ENCODE results near the gene CORO7.
A peak's percentile ranks its signal among the peaks of the same experiment; 100 is the strongest.

CORO7 gene

DNA sequence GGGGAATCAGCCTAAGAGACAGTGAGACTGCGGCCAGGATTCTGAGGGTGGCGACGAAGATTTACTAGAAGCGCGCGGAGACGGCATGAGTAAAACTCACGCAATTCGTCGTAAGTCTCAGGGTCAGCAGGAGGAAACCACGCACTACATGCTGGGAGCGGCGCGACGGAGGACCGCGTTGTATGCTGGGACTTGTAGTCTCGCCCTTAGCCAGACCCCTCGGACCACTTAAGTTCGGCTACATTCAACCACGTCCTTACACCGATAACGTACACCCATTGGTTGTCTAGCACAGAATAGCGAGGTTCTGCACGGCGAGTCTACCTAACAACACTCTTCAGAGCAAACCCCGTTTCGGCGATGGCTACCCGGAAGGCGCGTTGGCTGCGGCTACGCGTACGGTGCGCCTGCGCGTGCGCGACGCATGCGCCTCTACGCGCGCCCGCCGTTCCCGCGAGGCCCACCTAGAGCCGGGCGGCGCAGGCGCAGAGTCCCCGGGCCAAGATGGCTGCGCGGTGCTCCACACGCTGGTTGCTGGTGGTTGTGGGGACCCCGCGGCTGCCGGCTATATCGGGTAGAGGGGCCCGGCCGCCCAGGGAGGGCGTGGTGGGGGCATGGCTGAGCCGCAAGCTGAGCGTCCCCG lies 9.1 kb upstream of the CORO7 start, which contains the start of gene DNAJA3:
Gene DNAJA3 (plus strand): TSS at position 491 of the 643 bp plus-strand sequence. CDS start 14 bp downstream, at position 505.
- peak; percentile 94 for DNase-seq

DNA sequence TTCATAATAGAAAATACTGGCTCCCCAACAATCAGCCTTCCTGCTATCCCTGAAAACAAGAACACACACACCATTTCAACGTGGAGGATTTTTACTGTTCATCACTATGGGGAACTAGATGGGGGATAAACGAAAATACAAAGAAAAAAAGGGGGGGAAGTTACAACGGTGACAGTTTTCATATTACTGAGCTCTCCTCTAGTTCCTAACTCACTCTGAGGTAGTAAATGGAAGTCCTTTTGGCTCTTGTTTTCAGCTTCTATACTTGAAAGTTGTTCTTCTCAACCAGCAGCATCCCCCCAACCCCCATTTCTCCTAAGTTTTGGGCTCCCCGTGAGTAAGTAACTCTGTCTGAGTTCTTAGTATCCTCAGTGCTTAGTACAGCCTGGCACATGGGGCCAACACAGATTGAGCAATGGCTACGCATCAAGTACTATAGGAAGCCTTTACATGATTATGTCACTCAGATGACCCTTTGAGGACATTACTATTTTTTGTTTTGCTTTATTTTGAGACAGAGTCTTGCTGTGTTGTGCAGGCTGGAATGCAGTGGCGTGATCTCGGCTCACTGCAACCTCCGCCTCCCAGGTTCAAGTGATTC lies 4.2 kb upstream of the CORO7 start:
- DNase-seq, result no peak

- DNase-seq, result no peak
Measured at GRCh38 chr16:4419402-4419959, 3.1 kb upstream of the CORO7 start.

GRCh38 chr16:4415538-4416199 lies 727 bp downstream of the CORO7 start:
- peak; percentile 72 to 76 for DNase-seq

- DNase-seq, result peak; percentile 87
Measured at GRCh38 chr16:4414187-4414917, 2.0 kb downstream of the CORO7 start.

DNA sequence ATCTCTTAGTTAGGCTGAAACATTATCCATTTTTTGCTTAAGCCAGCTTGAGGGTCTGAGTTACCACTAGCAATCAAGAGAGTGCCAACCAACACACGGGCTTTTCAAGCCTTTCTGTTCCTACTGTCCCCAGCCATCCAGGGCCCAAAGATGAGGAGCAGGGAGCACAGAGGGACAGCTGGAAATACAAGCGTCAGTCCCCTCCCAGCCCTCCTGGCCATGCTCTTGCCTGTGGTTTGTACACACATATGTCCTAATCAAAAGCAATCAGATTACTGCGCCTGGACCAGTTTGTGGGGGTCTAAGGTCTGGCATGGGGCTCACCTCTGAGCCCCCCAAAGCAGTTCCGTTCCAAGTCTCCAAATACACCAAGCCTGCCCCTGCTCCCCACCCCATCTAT lies 3.5 kb downstream of the CORO7 start:
- no peak for DNase-seq

DNA sequence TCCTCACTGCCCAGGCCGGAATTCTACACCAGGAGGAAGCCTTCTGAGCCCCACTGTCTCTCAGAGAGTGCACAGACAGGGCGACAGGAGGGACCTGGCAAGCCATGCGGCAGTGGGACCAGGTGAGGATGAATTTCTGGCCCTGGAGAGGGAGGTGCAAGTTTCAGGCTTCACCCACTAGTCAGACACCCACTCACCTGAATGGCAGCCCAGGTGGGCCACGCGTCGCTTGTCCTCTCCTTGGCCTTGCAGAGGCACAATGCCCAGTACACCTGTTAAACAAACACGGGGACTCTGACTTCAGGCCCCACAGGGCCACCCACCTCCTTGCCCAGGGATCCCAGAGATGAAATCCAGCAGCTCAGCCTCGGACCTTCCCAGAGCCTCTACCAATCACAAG lies 4.2 kb downstream of the CORO7 start:
- DNase-seq, result no peak

DNA sequence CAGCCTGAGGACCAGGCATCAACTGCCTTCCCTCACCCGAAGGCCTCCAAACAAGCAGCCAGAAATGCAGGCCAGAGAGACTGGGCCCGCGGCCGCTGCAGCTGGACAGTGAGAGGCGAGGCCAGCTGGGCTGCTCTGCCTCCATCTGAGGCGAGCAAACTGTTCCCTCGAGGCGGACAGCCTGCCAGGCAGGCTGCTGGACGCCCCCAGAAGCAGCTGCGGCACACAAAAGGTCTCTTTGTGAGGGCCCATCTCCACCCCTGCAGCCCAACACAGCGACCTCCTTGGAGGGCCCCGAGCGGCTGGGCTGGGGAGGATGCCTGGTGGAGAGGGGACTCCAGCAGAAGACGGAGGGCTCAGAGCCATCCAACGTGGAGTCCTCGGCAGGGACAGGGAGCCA lies 4.7 kb downstream of the CORO7 start:
- DNase-seq, result no peak

- DNase-seq, result no peak
Measured at GRCh38 chr16:4410335-4411075, 5.9 kb downstream of the CORO7 start.

- DNase-seq, result no peak
Measured at GRCh38 chr16:4409081-4409932, 7.1 kb downstream of the CORO7 start.

DNA sequence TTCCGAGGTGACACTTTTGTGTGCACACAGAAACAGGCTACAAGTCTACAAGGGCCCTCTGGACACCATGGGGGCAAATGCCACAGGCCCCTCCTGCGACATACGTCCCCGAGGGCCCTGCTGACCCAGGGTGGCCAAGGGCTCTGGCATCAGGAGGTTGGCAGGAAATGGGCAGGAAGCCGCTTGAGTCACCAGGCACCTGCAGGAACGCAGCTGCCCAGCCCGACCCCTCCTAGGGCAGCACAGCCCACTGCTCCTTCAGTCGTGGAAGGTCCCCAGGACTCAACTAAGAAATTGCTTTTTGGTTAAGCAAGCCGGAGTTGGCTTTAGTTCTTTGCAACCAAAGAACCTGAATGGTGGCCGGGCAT lies 8.1 kb downstream of the CORO7 start:
- no peak for DNase-seq

DNA sequence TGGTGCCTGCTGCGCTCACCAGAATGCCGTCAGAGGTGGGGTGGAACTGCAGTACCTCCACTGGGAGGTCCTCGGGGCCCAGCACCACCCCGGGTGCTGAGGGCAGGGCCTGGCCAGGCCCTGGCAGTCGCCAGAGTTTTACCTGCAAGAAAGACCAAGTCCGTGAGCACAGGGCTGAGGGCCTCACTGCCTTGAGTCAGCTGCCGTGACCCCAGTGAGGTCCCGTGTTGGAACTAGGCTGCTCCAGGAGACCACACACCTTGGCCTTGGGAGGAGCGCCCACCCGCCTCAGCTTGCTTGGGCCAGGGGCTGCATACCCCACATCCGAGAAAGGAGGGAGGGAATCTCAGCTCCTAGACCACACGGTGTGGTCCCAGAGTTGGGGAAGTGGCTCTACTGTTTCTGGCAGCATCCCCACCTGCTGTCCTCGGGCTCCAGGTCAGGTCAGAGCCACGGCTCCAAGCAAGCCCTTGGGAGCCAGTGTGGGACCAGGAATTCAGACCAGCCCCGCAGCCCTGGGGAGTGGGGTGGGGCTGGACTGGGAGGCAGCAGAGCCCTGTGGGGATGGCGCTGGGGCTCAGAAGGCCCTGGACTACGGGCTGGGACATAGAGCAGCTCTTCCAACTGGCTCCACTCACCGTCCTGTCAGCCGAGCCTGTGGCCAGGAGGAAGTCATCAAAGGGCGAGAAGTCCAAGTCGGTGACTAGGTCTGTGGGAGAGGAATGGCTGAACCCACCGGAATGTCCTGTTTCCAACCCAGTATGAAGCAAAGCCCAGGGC lies 8.7 kb downstream of the CORO7 start:
- DNase-seq, result no peak

DNA sequence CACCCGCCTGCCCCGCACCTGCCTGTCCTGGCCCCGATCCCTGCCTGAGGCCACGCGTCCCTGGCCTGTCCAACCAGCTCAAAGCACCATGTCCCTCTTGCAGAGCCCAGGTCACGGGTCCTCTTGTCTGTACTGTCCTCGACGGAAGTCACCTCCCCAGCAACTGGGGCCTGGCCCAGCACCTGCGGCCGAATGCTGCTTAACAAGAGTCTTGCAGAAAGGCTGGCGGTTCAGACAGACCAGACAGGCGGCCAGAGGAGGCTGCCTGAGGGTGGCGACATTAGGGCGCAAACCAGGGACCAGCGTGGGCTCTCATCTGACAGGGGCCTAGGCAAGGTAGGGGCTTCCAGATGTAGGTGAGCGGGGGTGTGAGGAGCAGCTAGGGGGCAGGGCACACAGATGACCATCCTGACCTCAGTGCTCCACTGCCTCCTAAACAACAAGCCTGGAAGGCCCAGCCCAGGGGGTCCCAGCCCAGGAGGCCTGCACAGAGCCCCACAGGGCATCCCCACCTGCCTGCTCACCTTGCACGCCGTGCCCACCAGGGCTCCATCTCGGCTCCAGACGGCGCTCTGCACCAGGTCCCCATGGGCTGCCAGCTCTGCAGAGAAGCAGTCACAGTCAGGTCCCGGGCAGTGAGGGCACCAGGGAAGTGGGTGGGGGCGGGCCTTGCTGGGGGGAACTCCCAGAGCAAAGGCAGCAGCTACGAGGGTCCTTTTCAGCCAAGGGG lies 11.3 kb downstream of the CORO7 start:
- DNase-seq, result no peak

- peak; percentile 58 to 66 for DNase-seq
Measured at GRCh38 chr16:4404247-4404966, 12.0 kb downstream of the CORO7 start.

GRCh38 chr16:4403133-4403949 lies 13.1 kb downstream of the CORO7 start:
- DNase-seq, result no peak

DNA sequence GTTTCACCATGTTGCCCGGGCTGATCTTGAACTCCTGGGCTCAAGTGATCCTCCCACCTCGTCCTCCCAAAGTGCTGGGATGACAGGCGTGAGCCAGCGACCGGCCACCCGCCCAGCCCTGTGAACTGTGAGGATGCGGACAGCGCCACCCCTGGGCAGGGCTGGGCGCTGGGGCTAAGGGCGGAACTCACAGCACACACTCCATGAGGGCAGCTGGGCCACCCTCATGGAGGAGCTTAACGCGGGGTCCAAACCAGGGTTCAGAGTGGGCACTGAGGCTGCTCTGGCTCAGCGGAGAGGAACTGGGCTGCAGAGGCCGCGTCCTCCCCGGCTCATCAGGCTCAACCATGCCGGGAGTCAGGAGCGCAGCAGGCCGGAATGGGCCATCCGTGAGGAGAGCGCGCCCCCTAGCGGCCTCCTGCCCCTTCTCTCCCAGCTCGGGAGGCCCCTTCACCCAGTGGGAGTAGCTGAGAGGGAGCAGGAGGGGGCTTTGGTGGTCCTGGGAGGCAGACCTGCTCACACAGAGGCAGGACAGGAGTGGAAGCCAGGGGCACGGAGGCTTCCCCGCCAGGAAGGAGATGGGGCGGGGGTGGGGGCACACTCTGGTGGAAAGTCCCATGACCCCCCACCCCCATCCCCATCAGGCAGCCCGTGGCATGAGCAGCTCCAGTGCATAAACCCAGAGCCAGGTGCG lies 13.8 kb downstream of the CORO7 start:
- peak; percentile 77 to 83 for DNase-seq

- no peak for DNase-seq
Measured at GRCh38 chr16:4401510-4401909, 14.9 kb downstream of the CORO7 start.

DNA sequence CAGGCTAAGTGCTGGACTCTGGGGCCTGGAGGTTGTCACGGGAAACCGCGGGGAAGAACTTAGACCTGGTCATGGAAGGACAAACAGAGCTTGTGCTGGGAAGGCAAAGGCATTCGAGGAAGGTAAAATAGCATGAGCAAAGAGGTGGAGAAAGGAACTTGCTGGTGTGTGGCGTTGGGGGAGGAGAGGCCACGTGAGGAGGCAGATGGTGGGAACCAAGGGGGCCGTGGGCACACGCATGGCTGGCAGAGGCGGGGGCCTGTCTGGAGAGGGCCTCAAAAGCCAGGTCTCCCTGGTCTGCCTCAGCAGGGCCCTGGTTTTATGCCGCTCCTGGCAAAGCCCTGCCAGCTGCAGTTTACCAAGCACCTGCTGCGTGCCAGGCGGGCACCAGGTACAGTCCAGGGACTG lies 15.3 kb downstream of the CORO7 start:
- no peak for DNase-seq
